ENCODE results near the gene LRP1B. TPM values are rescaled to one million over a fixed set of nuclear protein-coding genes. Genes with fewer than 3 reads are reported as not detected.

Gene LRP1B
- total and polyA plus RNA-seq, 4 donors: 0.01 to 0.84 (median 0.17) TPM

GRCh38 chr2:140383781-140384180, 1747.0 kb downstream of the LRP1B start:
- DNase-seq (ENCODE audit: low spot score): no peak
- Histone ChIP-seq H3K36me3 (ENCODE audit: control insufficient read depth in 4 of 4, insufficient read depth in 3 of 4, low read depth in 1 of 4, low read length in 3 of 4) (no peaks in the 10 kb centered on the region), H3K27me3 (ENCODE audit: control insufficient read depth in 4 of 4, insufficient read depth in 4 of 4, low read length in 3 of 4) (no peaks in the 10 kb centered on the region), H3K9me3 (ENCODE audit: control insufficient read depth in 4 of 4, low read length in 3 of 4) (no peaks in the 10 kb centered on the region), H3K4me1 (ENCODE audit: control insufficient read depth in 4 of 4, insufficient read depth in 4 of 4, low read length in 3 of 4) (no peaks in the 10 kb centered on the region), H3K27ac (ENCODE audit: low read depth in 1 of 2, low read length in 2 of 2) (no peak overlapping the region), H3K4me3 (ENCODE audit: low read depth in 1 of 3, low read length in 3 of 3) (no peak overlapping the region), H3K9ac (ENCODE audit: low read depth in 1 of 2, low read length in 2 of 2) (no peak overlapping the region)
- 88% methylated on average over 4 of the region's 4 CpGs for WGBS
- TF ChIP-seq ATF3 (IDR thresholded peaks at IDR 0.05): no peak
- TF ChIP-seq JUND (IDR thresholded peaks at IDR 0.05): no peak
- TF ChIP-seq HNF4A (conservative IDR thresholded peaks at IDR 0.05): no peak
- no peak for TF ChIP-seq TAF1 (conservative IDR thresholded peaks at IDR 0.05)
- TF ChIP-seq FOXA1 (IDR thresholded peaks at IDR 0.05): no peak
- no peak for TF ChIP-seq RXRA (IDR thresholded peaks at IDR 0.05)
- no peak for TF ChIP-seq ZBTB33 (IDR thresholded peaks at IDR 0.05)

GRCh38 chr2:140376686-140377085, 1754.1 kb downstream of the LRP1B start:
- Histone ChIP-seq H3K4me1 (ENCODE audit: control insufficient read depth in 4 of 4, insufficient read depth in 4 of 4, low read length in 3 of 4) (no peaks in the 10 kb centered on the region), H3K36me3 (ENCODE audit: control insufficient read depth in 4 of 4, insufficient read depth in 3 of 4, low read depth in 1 of 4, low read length in 3 of 4) (no peaks in the 10 kb centered on the region), H3K27me3 (ENCODE audit: control insufficient read depth in 4 of 4, insufficient read depth in 4 of 4, low read length in 3 of 4) (no peaks in the 10 kb centered on the region), H3K4me3 (ENCODE audit: low read depth in 1 of 3, low read length in 3 of 3) (no peak overlapping the region), H3K27ac (ENCODE audit: low read depth in 1 of 2, low read length in 2 of 2) (no peak overlapping the region), H3K9ac (ENCODE audit: low read depth in 1 of 2, low read length in 2 of 2) (no peak overlapping the region), H3K9me3 (ENCODE audit: control insufficient read depth in 4 of 4, low read length in 3 of 4) (no peaks in the 10 kb centered on the region)
- DNase-seq (ENCODE audit: low spot score): no peak
- WGBS: 90% methylated on average over 5 of the region's 5 CpGs
- TF ChIP-seq SP1 (IDR thresholded peaks at IDR 0.05) (no peak), CTCF (IDR thresholded peaks at IDR 0.05; ENCODE audit: low read depth, low read length, missing input control) (no peak), RAD21 (IDR thresholded peaks at IDR 0.05) (no peak), REST (IDR thresholded peaks at IDR 0.05) (no peak), FOXA2 (IDR thresholded peaks at IDR 0.05) (no peak), ATF3 (IDR thresholded peaks at IDR 0.05) (no peak), HNF4G (IDR thresholded peaks at IDR 0.05) (no peak), HNF4A (conservative IDR thresholded peaks at IDR 0.05) (no peak), EGR1 (IDR thresholded peaks at IDR 0.05; ENCODE audit: low read depth in 2 of 2) (no peak), GABPA (IDR thresholded peaks at IDR 0.05 in 1 of 2, conservative IDR thresholded peaks at IDR 0.05 in 1 of 2) (no peak), ZBTB33 (IDR thresholded peaks at IDR 0.05) (no peak), MAX (IDR thresholded peaks at IDR 0.05) (no peak), FOXA1 (IDR thresholded peaks at IDR 0.05) (no peak)
